K562 (cell line): ENCODE results near the gene PTRH1. TPM values are rescaled to one million over a fixed set of nuclear protein-coding genes. Genes with fewer than 3 reads are reported as not detected.

Source experiments
- ATF7 ChIP-seq: fragments of 450-650 bp; IDR thresholded peaks from 2 replicates; pipeline ENCODE4 v1.7.1; 2014; ENCODE audit warnings: mild to moderate bottlenecking, moderate library complexity
- CBFA2T2 ChIP-seq: fragments of 450-650 bp; conservative IDR thresholded peaks from 2 replicates; pipeline ENCODE4 v1.6.1; 2017; ENCODE audit warnings: mild to moderate bottlenecking
- CGGBP1 ChIP-seq: fragments of 250-450 bp; sonication (Bioruptor Pico); IDR thresholded peaks from 2 replicates; pipeline ENCODE4 v1.9.0; 2021; ENCODE audit warnings: mild to moderate bottlenecking
- CHCHD3 ChIP-seq: fragments of 250-450 bp; sonication (Bioruptor Pico); IDR thresholded peaks from 2 replicates; pipeline ENCODE4 v2.1.2; 2022; ENCODE audit warnings: mild to moderate bottlenecking
- CSDE1 ChIP-seq, 2 experiments: fragments of 450-650 bp; IDR thresholded peaks; 2 replicates each; pipeline ENCODE4 v1.6.1; 2016; ENCODE audit warnings: mild to moderate bottlenecking in 1 of 2
- CTBP1 ChIP-seq: fragments of 450-650 bp; IDR thresholded peaks from 2 replicates; pipeline ENCODE4 v1.6.1; 2016; ENCODE audit warnings: borderline replicate concordance
- ELF4 ChIP-seq: fragments of 450-650 bp; formaldehyde crosslinking; IDR thresholded peaks from 2 replicates; pipeline ENCODE4 v1.4.0; 2022; ENCODE audit warnings: missing genetic modification characterization
- FOXO4 ChIP-seq: fragments of 450-650 bp; formaldehyde crosslinking; IDR thresholded peaks from 2 replicates; pipeline ENCODE4 v1.4.0; 2020; ENCODE audit warnings: mild to moderate bottlenecking, moderate library complexity
- HLTF ChIP-seq: fragments of 450-650 bp; IDR thresholded peaks from 2 replicates; pipeline ENCODE4 v1.6.1; 2016
- HOXB6 ChIP-seq: fragments of 250-450 bp; sonication (Bioruptor Pico); IDR thresholded peaks from 2 replicates; pipeline ENCODE4 v1.5.1; 2022; ENCODE audit warnings: mild to moderate bottlenecking, borderline replicate concordance
- MIER1 ChIP-seq: fragments of 450-650 bp; IDR thresholded peaks from 2 replicates; pipeline ENCODE4 v1.6.1; 2016; ENCODE audit warnings: antibody characterized with exemption, mild to moderate bottlenecking, low read depth
- MLLT1 ChIP-seq, 2 experiments: fragments of 450-650 bp; IDR thresholded peaks; 2 replicates each; pipeline ENCODE4 v1.6.1; 2016
- NFE2L1 ChIP-seq: fragments of 450-650 bp; IDR thresholded peaks from 2 replicates; pipeline ENCODE4 v1.6.1; 2016; ENCODE audit warnings: missing genetic modification characterization, low read depth, mild to moderate bottlenecking, missing compliant biosample characterization, moderate library complexity, borderline replicate concordance
- POLR3A ChIP-seq: IDR thresholded peaks from 2 replicates; pipeline ENCODE4 v1.6.1; 2011; ENCODE audit warnings: borderline replicate concordance, mild to moderate bottlenecking, moderate library complexity; ENCODE audit not compliant: insufficient read length, insufficient read depth; ENCODE audit errors: extremely low read depth
- RBBP5 ChIP-seq: fragments of 200-600 bp; sonication (generic); IDR thresholded peaks from 2 replicates; pipeline ENCODE4 v1.6.1; 2012; ENCODE audit warnings: borderline replicate concordance, mild to moderate bottlenecking, low read length, control low read depth, inconsistent platforms; ENCODE audit not compliant: insufficient read depth, poor library complexity, severe bottlenecking
- RCOR1 ChIP-seq, 2 experiments: IDR thresholded peaks; 2 replicates each; pipeline ENCODE4 v1.6.1; 2012; ENCODE audit warnings: low read depth in 2 of 2, low read length in 2 of 2, borderline replicate concordance in 1 of 2, improper control_type of control experiment in 1 of 2
- RFX1 ChIP-seq: fragments of 450-650 bp; IDR thresholded peaks from 2 replicates; pipeline ENCODE4 v1.6.1; 2016; ENCODE audit warnings: mild to moderate bottlenecking, moderate library complexity
- SMAD2 ChIP-seq: fragments of 150-350 bp; IDR thresholded peaks from 2 replicates; pipeline ENCODE4 v1.6.1; 2014; ENCODE audit warnings: low read depth, mild to moderate bottlenecking, low read length
- SUPT5H ChIP-seq: fragments of 450-650 bp; IDR thresholded peaks from 2 replicates; pipeline ENCODE4 v1.6.1; 2016
- TBL1XR1 ChIP-seq, 2 experiments: IDR thresholded peaks; 2 replicates each; pipeline ENCODE4 v1.6.1; 2012; ENCODE audit warnings: improper control_type of control experiment in 2 of 2, low read length in 2 of 2, mild to moderate bottlenecking in 1 of 2
- ZNF134 ChIP-seq: fragments of 250-450 bp; sonication (Bioruptor Pico); conservative IDR thresholded peaks from 2 replicates; pipeline ENCODE4 v1.4.0; 2020
- ZNF280A ChIP-seq: fragments of 450-650 bp; IDR thresholded peaks from 2 replicates; pipeline ENCODE4 v1.6.1; 2018; ENCODE audit warnings: mild to moderate bottlenecking, low read depth; ENCODE audit not compliant: partially characterized antibody
- ZNF316 ChIP-seq: fragments of 450-650 bp; IDR thresholded peaks from 2 replicates; pipeline ENCODE4 v1.6.1; 2016
- ZNF324 ChIP-seq: fragments of 250-450 bp; sonication (Bioruptor Pico); IDR thresholded peaks from 2 replicates; pipeline ENCODE4 v1.4.0; 2020; ENCODE audit warnings: mild to moderate bottlenecking
- ZNF707 ChIP-seq: fragments of 250-450 bp; sonication (Bioruptor Pico); conservative IDR thresholded peaks from 2 replicates; pipeline ENCODE4 v1.8.0; 2022; ENCODE audit warnings: inconsistent platforms, mild to moderate bottlenecking, moderate library complexity
- polyA plus RNA-seq, 8 experiments: library from polyadenylated mRNA; depleted of rRNA in 4 of 8; stranded (reverse) in 5 of 8; unstranded in 3 of 8; fragments of >200 nt; fragmentation: Nextera tagmentation in 2 of 8; fragmentation: Illumina TruSeq in 1 of 8; extraction: Ambion mirVana in 2 of 8; extraction: Trizol in 1 of 8; gene quantifications; 2 replicates each; pipeline versions ENCODE4 v1.2.1 to v1.2.3, GENCODE V29; 2011 to 2014; ENCODE audit warnings: inconsistent platforms in 1 of 8, missing spikeins in 1 of 8
- total RNA-seq, 7 experiments: library from RNA; depleted of rRNA in 6 of 7; stranded (reverse); fragments of >200 nt in 6 of 7; fragmentation: Illumina TruSeq in 2 of 7; extraction: Trizol in 2 of 7; gene quantifications; 2 replicates each; pipeline versions ENCODE4 v1.2.1 to v1.2.3, GENCODE V29; 2011 to 2021; ENCODE audit warnings: low replicate concordance in 1 of 7

The PTRH1 gene
- total and polyA plus RNA-seq, 9 of the 15 experiments (the other 6 are each of a cell fraction or from before 2014, with no cell fraction given), result 0.63 to 43.1 (median 5.7) TPM

- TF ChIP-seq NFE2L1 (tag), result no peak
- no peak for TF ChIP-seq ELF4
- no peak for TF ChIP-seq SUPT5H
- TF ChIP-seq TBL1XR1 (IDR thresholded peaks at IDR 0.05; ENCODE audit: low read length in 2 of 2), result no peak
- peak; percentile 98 for TF ChIP-seq RFX1
- TF ChIP-seq ATF7, result 0 out of 2 replicates have a peak, but pooled peaks have one; percentile 10
- no peak for TF ChIP-seq ZNF324
- peak; percentile 44 for TF ChIP-seq CBFA2T2
- TF ChIP-seq SMAD2, result no peak
- TF ChIP-seq MLLT1 (IDR thresholded peaks at IDR 0.05), result no peak
- no peak for TF ChIP-seq ZNF134 (CRISPR knock-in tag)
- TF ChIP-seq ZNF280A, result no peak
- peak; percentile 92 for TF ChIP-seq CTBP1
- no peak for TF ChIP-seq ZNF316
- TF ChIP-seq CSDE1 (IDR thresholded peaks at IDR 0.05), result peak in 1 of 2 experiments; percentile 91; a peak in 2 of 4 replicates
- TF ChIP-seq HOXB6 (CRISPR knock-in tag), result no peak
- peak in 1 of 2 experiments; percentile 71; a peak in 1 of 4 replicates for TF ChIP-seq RCOR1 (IDR thresholded peaks at IDR 0.05; ENCODE audit: borderline replicate concordance in 1 of 2, low read depth in 2 of 2, low read length in 2 of 2)
- no peak for TF ChIP-seq RBBP5
- 0 out of 2 replicates have a peak, but pooled peaks have one; percentile 4 for TF ChIP-seq HLTF
- TF ChIP-seq FOXO4 (CRISPR knock-in tag), result no peak
- TF ChIP-seq POLR3A, result no peak
- no peak for TF ChIP-seq CHCHD3 (CRISPR knock-in tag)
- TF ChIP-seq ZNF707 (CRISPR knock-in tag), result no peak
- peak; percentile 49; the same call in 1 of the 2 replicates for TF ChIP-seq MIER1
- no peak for TF ChIP-seq CGGBP1 (CRISPR knock-in tag)
Observed at GRCh38 chr9:127742435-127743088, 27.1 kb upstream of the PTRH1 start (continued).
